ENCODE results near the gene MME. TPM values are rescaled to one million over a fixed set of nuclear protein-coding genes. Genes with fewer than 3 reads are reported as not detected.

The MME gene
- total RNA-seq, 2 donors from 2014 or later: 30.2 to 31.9 TPM

- H3K36me3 Mint-ChIP-seq (ENCODE audit: low read depth): peaks cover 13% of the 10 kb centered on the region
- no peak overlapping the region for H3K9ac ChIP-seq (ENCODE audit: extremely low read depth, low read length, poor library complexity, severe bottlenecking)
- no peak overlapping the region for H3K27ac ChIP-seq (ENCODE audit: low read depth, low read length)
- H3K4me1 ChIP-seq (ENCODE audit: control insufficient read depth, insufficient read depth, low read length): peaks cover 3% of the 10 kb centered on the region
- no peaks in the 10 kb centered on the region for H3K9me3 ChIP-seq (ENCODE audit: control insufficient read depth, low read length)
- H3K36me3 ChIP-seq (ENCODE audit: control insufficient read depth, insufficient read depth, low read length): peaks cover 13% of the 10 kb centered on the region
- no peaks in the 10 kb centered on the region for H3K9me3 Mint-ChIP-seq
- H3K27ac Mint-ChIP-seq: no peak overlapping the region
- WGBS, 2 experiments (ENCODE audit: insufficient coverage in 1 of 2, insufficient read length in 1 of 2): 90 to 100% methylated on average over 1 of the region's 1 CpG
- H3K27me3 Mint-ChIP-seq (ENCODE audit: insufficient read depth): peaks cover 4% of the 10 kb centered on the region
- TF ChIP-seq CTCF (conservative IDR thresholded peaks at IDR 0.05): no peak
- DNase-seq: no peak
- H3K4me1 Mint-ChIP-seq: peaks cover 5% of the 10 kb centered on the region
- no peak overlapping the region for H3K4me3 Mint-ChIP-seq
- no peak overlapping the region for H3K4me3 ChIP-seq (ENCODE audit: low read length)
- H3K27me3 ChIP-seq (ENCODE audit: control insufficient read depth, insufficient read depth, low read length, poor library complexity, severe bottlenecking): no peaks in the 10 kb centered on the region
Measured at GRCh38 chr3:155086051-155086450, 5.9 kb downstream of the MME start.

DNA sequence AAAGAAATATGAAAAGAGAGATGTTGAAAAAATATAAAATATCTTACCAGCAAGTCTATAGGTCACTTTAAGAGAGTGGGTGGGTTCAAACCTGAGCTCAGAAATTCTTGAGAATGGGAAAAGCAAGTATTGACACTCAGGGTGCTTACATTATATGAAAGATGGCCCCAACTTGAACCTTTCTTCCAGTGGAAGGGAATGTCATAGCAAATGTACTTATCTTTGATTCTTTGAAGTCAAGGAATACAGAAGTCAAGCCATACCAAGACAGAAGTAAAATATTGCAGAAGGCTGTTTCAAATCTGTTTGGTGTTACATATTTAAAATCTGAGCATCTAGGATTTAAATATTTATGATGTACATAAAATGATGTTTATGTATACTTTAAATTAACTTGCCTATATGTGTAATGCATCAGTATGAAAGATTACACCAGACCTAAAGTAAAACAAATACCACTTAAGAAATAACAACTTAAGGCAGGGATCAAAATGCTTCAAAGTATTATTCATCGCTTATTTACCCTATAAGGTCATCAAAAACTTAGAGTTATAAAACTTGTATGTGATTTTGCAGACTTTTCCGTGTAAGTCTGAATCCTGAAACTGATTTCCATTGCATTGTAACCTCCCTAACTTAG, 8.7 kb downstream of the MME start:
- H3K27me3 ChIP-seq (ENCODE audit: control insufficient read depth, insufficient read depth, low read length, poor library complexity, severe bottlenecking): no peaks in the 10 kb centered on the region
- Mint-ChIP-seq H3K36me3 (ENCODE audit: low read depth) (peaks cover 13% of the 10 kb centered on the region), H3K27me3 (ENCODE audit: insufficient read depth) (no peaks in the 10 kb centered on the region), H3K4me3 (no peak overlapping the region), H3K27ac (no peak overlapping the region), H3K9me3 (no peaks in the 10 kb centered on the region), H3K4me1 (no peaks in the 10 kb centered on the region)
- no peak overlapping the region for H3K27ac ChIP-seq (ENCODE audit: low read depth, low read length)
- 80% methylated on average over 2 of the region's 2 CpGs; no CpG with 5 or more reads in 1 of the 2 experiments for WGBS, 2 experiments (ENCODE audit: insufficient coverage in 1 of 2, insufficient read length in 1 of 2)
- no peaks in the 10 kb centered on the region for H3K4me1 ChIP-seq (ENCODE audit: control insufficient read depth, insufficient read depth, low read length)
- no peak for TF ChIP-seq CTCF (conservative IDR thresholded peaks at IDR 0.05)
- peaks cover 13% of the 10 kb centered on the region for H3K36me3 ChIP-seq (ENCODE audit: control insufficient read depth, insufficient read depth, low read length)
- no peak overlapping the region for H3K9ac ChIP-seq (ENCODE audit: extremely low read depth, low read length, poor library complexity, severe bottlenecking)
- no peak overlapping the region for H3K4me3 ChIP-seq (ENCODE audit: low read length)
- H3K9me3 ChIP-seq (ENCODE audit: control insufficient read depth, low read length): no peaks in the 10 kb centered on the region
- DNase-seq: no peak

GRCh38 chr3:155089495-155089894, 9.4 kb downstream of the MME start:
- DNase-seq: no peak
- Mint-ChIP-seq H3K36me3 (ENCODE audit: low read depth) (peaks cover 13% of the 10 kb centered on the region), H3K27me3 (ENCODE audit: insufficient read depth) (no peaks in the 10 kb centered on the region), H3K4me1 (peaks cover 5% of the 10 kb centered on the region), H3K27ac (no peak overlapping the region), H3K4me3 (no peak overlapping the region), H3K9me3 (no peaks in the 10 kb centered on the region)
- H3K9me3 ChIP-seq (ENCODE audit: control insufficient read depth, low read length): no peaks in the 10 kb centered on the region
- H3K27me3 ChIP-seq (ENCODE audit: control insufficient read depth, insufficient read depth, low read length, poor library complexity, severe bottlenecking): no peaks in the 10 kb centered on the region
- no peak for TF ChIP-seq CTCF (conservative IDR thresholded peaks at IDR 0.05)
- H3K27ac ChIP-seq (ENCODE audit: low read depth, low read length): no peak overlapping the region
- no peaks in the 10 kb centered on the region for H3K4me1 ChIP-seq (ENCODE audit: control insufficient read depth, insufficient read depth, low read length)
- WGBS, 2 experiments (ENCODE audit: insufficient coverage in 1 of 2, insufficient read length in 1 of 2): 84 to 92% methylated on average over 3 to 7 of the region's 7 CpGs
- H3K9ac ChIP-seq (ENCODE audit: extremely low read depth, low read length, poor library complexity, severe bottlenecking): no peak overlapping the region
- H3K36me3 ChIP-seq (ENCODE audit: control insufficient read depth, insufficient read depth, low read length): peaks cover 8% of the 10 kb centered on the region
- H3K4me3 ChIP-seq (ENCODE audit: low read length): no peak overlapping the region
